Measurements from ENCODE around the gene ONECUT2.

ONECUT2 gene

GRCh38 chr18:57431467-57432080 lies 3.6 kb upstream of the ONECUT2 start:
- FAIRE-seq = no peak

- FAIRE-seq = no peak
Observed at GRCh38 chr18:57432140-57432539, 3.0 kb upstream of the ONECUT2 start.

- FAIRE-seq = no peak
Observed at GRCh38 chr18:57432751-57433400, 2.3 kb upstream of the ONECUT2 start.

- no peak for FAIRE-seq
Observed at GRCh38 chr18:57433482-57433881, 1.7 kb upstream of the ONECUT2 start.

- FAIRE-seq = no peak
Observed at GRCh38 chr18:57433934-57434535, 1.1 kb upstream of the ONECUT2 start.

- no peak for FAIRE-seq
Observed at GRCh38 chr18:57435846-57436190, 644 bp downstream of the ONECUT2 start.

GRCh38 chr18:57436191-57436964 lies 1.2 kb downstream of the ONECUT2 start:
- no peak for FAIRE-seq

GRCh38 chr18:57436965-57437333 lies 1.8 kb downstream of the ONECUT2 start:
- no peak for FAIRE-seq

- FAIRE-seq = no peak
Observed at GRCh38 chr18:57437402-57437765, 2.2 kb downstream of the ONECUT2 start.

- no peak for FAIRE-seq
Observed at GRCh38 chr18:57437766-57438671, 2.8 kb downstream of the ONECUT2 start.

- no peak for FAIRE-seq
Observed at GRCh38 chr18:57438743-57439608, 3.8 kb downstream of the ONECUT2 start.

GRCh38 chr18:57439609-57439968 lies 4.4 kb downstream of the ONECUT2 start:
- FAIRE-seq = no peak

- FAIRE-seq = no peak
Observed at GRCh38 chr18:57439985-57440330, 4.8 kb downstream of the ONECUT2 start.

GRCh38 chr18:57440331-57441070 lies 5.3 kb downstream of the ONECUT2 start:
- no peak for FAIRE-seq

- no peak for FAIRE-seq
Observed at GRCh38 chr18:57441071-57441794, 6.1 kb downstream of the ONECUT2 start.

- FAIRE-seq = no peak
Observed at GRCh38 chr18:57443247-57443646, 8.1 kb downstream of the ONECUT2 start.

- no peak for FAIRE-seq
Observed at GRCh38 chr18:57443702-57444101, 8.5 kb downstream of the ONECUT2 start.

- FAIRE-seq = no peak
Observed at GRCh38 chr18:57444301-57444759, 9.2 kb downstream of the ONECUT2 start.

- no peak for FAIRE-seq
Observed at GRCh38 chr18:57445488-57446319, 10.5 kb downstream of the ONECUT2 start.

Data from colon (tissue), 2 donors.